DND-41 (cell line): Measurements from ENCODE around the gene OR13A1.
"Not testable (repeated sequence)": the region's sequence is repeated elsewhere in the genome, so short reads cannot be mapped to it uniquely, and the experiment has no call there.

ENCODE experiments used
- ATAC-seq: fragments of 200-7000 bp; cut with Tn5 transposase; 3 replicates; pipeline ENCODE4 v1.9.1; 2021; ENCODE audit warnings: low read depth; ENCODE audit not compliant: insufficient read depth
- DNase-seq: peaks from one replicate; pipeline ENCODE4 v3.0.0-alpha.2; 2020
- H2AFZ ChIP-seq: 2 replicates; pipeline ENCODE4 v1.6.0; 2012; ENCODE audit warnings: low read depth, low read length
- H3K27ac ChIP-seq: 2 replicates; pipeline ENCODE4 v1.5.1; 2012; ENCODE audit warnings: low read length, inconsistent platforms
- H3K27me3 ChIP-seq: fragments of 200-600 bp; sonication (generic); 2 replicates; pipeline ENCODE4 v1.6.0; 2012; ENCODE audit warnings: low read length, mild to moderate bottlenecking, inconsistent platforms; ENCODE audit not compliant: insufficient read depth, poor library complexity
- H3K36me3 ChIP-seq: 2 replicates; pipeline ENCODE4 v1.5.1; 2012; ENCODE audit warnings: low read length, inconsistent platforms; ENCODE audit not compliant: insufficient read depth
- H3K4me1 ChIP-seq: 2 replicates; pipeline ENCODE4 v1.5.1; 2012; ENCODE audit warnings: mild to moderate bottlenecking, low read length; ENCODE audit not compliant: insufficient read depth
- H3K4me2 ChIP-seq: 2 replicates; pipeline ENCODE4 v1.6.0; 2012; ENCODE audit warnings: mild to moderate bottlenecking, moderate library complexity, low read length, inconsistent platforms; ENCODE audit not compliant: insufficient read depth
- H3K4me3 ChIP-seq, 2 experiments: fragments of 200-600 bp in 1 of 2; shearing (Covaris generic) in 1 of 2; 2 replicates each; pipeline ENCODE4 v1.5.1; 2012 to 2016; ENCODE audit warnings: inconsistent platforms in 2 of 2, low read length in 2 of 2, mild to moderate bottlenecking in 2 of 2, low read depth in 1 of 2, moderate library complexity in 1 of 2
- H3K79me2 ChIP-seq: 2 replicates; pipeline ENCODE4 v1.6.0; 2012; ENCODE audit warnings: low read length, inconsistent platforms; ENCODE audit not compliant: insufficient read depth
- H3K9ac ChIP-seq: 2 replicates; pipeline ENCODE4 v1.6.0; 2012; ENCODE audit warnings: low read depth, mild to moderate bottlenecking, inconsistent platforms, low read length, moderate library complexity
- H3K9me3 ChIP-seq: 2 replicates; pipeline ENCODE4 v1.5.1; 2012; ENCODE audit warnings: low read length, moderate library complexity, mild to moderate bottlenecking, inconsistent platforms; ENCODE audit not compliant: insufficient read depth, severe bottlenecking
- H4K20me1 ChIP-seq: 2 replicates; pipeline ENCODE4 v1.6.0; 2012; ENCODE audit warnings: low read length; ENCODE audit not compliant: insufficient read depth
- EZH2 ChIP-seq: IDR thresholded peaks from 3 replicates; pipeline ENCODE4 v1.6.1; 2012; ENCODE audit warnings: borderline replicate concordance, low read depth, mild to moderate bottlenecking, moderate library complexity, low read length, inconsistent platforms; ENCODE audit not compliant: severe bottlenecking
- TF ChIP-seq, protein P1 (sequence below): IDR thresholded peaks from 2 replicates; pipeline ENCODE4 v1.5.1; 2012; ENCODE audit warnings: borderline replicate concordance, low read length, moderate library complexity, mild to moderate bottlenecking; ENCODE audit not compliant: poor library complexity, severe bottlenecking; ENCODE audit errors: extremely low read depth

The OR13A1 gene

GRCh38 chr10:45261243-45261775 lies 54.1 kb downstream of the OR13A1 start:
- TF ChIP-seq, protein P1, sequence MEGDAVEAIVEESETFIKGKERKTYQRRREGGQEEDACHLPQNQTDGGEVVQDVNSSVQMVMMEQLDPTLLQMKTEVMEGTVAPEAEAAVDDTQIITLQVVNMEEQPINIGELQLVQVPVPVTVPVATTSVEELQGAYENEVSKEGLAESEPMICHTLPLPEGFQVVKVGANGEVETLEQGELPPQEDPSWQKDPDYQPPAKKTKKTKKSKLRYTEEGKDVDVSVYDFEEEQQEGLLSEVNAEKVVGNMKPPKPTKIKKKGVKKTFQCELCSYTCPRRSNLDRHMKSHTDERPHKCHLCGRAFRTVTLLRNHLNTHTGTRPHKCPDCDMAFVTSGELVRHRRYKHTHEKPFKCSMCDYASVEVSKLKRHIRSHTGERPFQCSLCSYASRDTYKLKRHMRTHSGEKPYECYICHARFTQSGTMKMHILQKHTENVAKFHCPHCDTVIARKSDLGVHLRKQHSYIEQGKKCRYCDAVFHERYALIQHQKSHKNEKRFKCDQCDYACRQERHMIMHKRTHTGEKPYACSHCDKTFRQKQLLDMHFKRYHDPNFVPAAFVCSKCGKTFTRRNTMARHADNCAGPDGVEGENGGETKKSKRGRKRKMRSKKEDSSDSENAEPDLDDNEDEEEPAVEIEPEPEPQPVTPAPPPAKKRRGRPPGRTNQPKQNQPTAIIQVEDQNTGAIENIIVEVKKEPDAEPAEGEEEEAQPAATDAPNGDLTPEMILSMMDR: no peak
- no peak for TF ChIP-seq EZH2
- Histone ChIP-seq H3K4me2 (no peak overlapping the region), H4K20me1 (no peaks in the 10 kb centered on the region), H2AFZ (no peak overlapping the region), H3K79me2 (no peaks in the 10 kb centered on the region), H3K4me1 (no peaks in the 10 kb centered on the region), H3K36me3 (no peaks in the 10 kb centered on the region), H3K4me3 (no peak overlapping the region), H3K27me3 (no peaks in the 10 kb centered on the region), H3K27ac (no peak overlapping the region), H3K9me3 (no peaks in the 10 kb centered on the region), H3K9ac (no peak overlapping the region)
- DNase-seq: no peak
- no peak for ATAC-seq

DNA sequence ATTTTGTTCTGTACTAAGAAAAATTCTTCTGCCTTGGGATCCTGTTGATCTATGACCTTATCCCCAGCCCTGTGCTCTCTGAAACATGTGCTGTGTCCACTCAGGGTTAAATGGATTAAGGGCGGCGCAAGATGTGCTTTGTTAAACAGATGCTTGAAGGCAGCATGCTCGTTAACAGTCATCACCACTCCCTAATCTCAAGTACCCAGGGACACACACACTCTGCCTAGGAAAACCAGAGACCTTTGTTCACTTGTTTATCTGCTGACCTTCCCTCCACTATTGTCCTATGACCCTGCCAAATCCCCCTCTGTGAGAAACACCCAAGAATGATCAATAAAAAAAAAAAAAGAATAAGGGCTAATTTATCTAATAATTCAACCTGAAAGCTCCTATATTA lies 54.8 kb downstream of the OR13A1 start:
- H3K9me3 ChIP-seq, ATAC-seq, H3K4me2 ChIP-seq, H4K20me1 ChIP-seq, H3K27ac ChIP-seq, H2AFZ ChIP-seq, H3K4me3 ChIP-seq, H3K4me1 ChIP-seq, H3K79me2 ChIP-seq, H3K9ac ChIP-seq, H3K36me3 ChIP-seq, DNase-seq, H3K27me3 ChIP-seq: not testable (repeated sequence)

- not testable (repeated sequence) for H3K36me3 ChIP-seq, H3K9ac ChIP-seq, H3K4me2 ChIP-seq, H3K27ac ChIP-seq, H3K79me2 ChIP-seq, H2AFZ ChIP-seq, H3K4me1 ChIP-seq, H3K4me3 ChIP-seq, H3K9me3 ChIP-seq, ATAC-seq, H3K27me3 ChIP-seq, H4K20me1 ChIP-seq, DNase-seq
Observed at GRCh38 chr10:45259786-45260495, 55.5 kb downstream of the OR13A1 start.

DNA sequence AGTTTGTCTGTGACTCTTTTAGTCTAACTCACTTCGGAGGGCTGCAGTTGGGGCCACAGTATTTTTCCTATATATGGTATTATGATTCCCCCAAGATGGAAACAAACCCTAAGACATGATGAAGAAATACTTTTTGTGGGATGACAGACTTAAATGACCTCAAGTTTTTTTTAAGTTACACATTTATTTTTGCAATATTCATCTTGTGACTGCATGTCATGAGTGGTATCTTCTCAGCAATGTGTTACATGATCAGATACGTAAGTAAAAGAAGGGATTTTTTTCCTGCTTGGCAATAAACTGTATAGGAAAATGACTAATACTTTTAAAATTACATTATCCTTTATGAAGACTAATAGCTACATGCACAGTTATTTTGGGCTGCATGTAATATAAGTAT lies 57.8 kb downstream of the OR13A1 start:
- no peak overlapping the region for H2AFZ ChIP-seq
- no peaks in the 10 kb centered on the region for H3K4me1 ChIP-seq

More for the DNA sequence above, 57.8 kb downstream of the OR13A1 start:
- H3K27ac ChIP-seq: no peak overlapping the region
- no peaks in the 10 kb centered on the region for H4K20me1 ChIP-seq
- TF ChIP-seq EZH2: no peak
- TF ChIP-seq, protein P1: no peak
- H3K36me3 ChIP-seq: no peaks in the 10 kb centered on the region
- ATAC-seq (no peak), DNase-seq (no peak)
- H3K9ac ChIP-seq: no peak overlapping the region
- no peak overlapping the region for H3K4me3 ChIP-seq
- no peaks in the 10 kb centered on the region for H3K79me2 ChIP-seq
- peaks cover 5% of the 10 kb centered on the region for H3K27me3 ChIP-seq
- H3K4me2 ChIP-seq: no peak overlapping the region
- H3K9me3 ChIP-seq: no peaks in the 10 kb centered on the region
